HCT116 (cell line): ENCODE measurements around the gene PARP12. TPM values are rescaled to one million over a fixed set of nuclear protein-coding genes. Genes with fewer than 3 reads are reported as not detected.

Source experiments
- ATAC-seq: fragments of 200-7000 bp; cut with Tn5 transposase; 2 replicates; pipeline ENCODE4 v1.9.1; 2020; ENCODE audit warnings: mild to moderate bottlenecking, moderate library complexity
- BruUV-seq: library from RNA; stranded (reverse); fragments of 400-500 nt; replicated peaks from 2 replicates; lab custom pipeline; 2021; lab: Mats Ljungman, UMichigan
- CTCF ChIA-PET: fragments of 300-600 bp; sonication (Branson Sonifier 250); formaldehyde crosslinking; loops from one replicate; lab custom pipeline; 2021; ENCODE audit warnings: antibody characterized with exemption; lab: Charles Lee
- POLR2A ChIA-PET: fragments of 300-600, 350-600 bp; sonication (Branson Sonifier 250); formaldehyde crosslinking; loops from one replicate; lab custom pipeline; 2021; ENCODE audit warnings: antibody characterized with exemption; lab: Charles Lee
- RAD21 ChIA-PET, 2 experiments: fragments of 300-600 bp; sonication (Branson Sonifier 250); formaldehyde crosslinking; loops; one replicate each; lab custom pipeline; 2023; ENCODE audit warnings: low total read pairs in 2 of 2; ENCODE audit not compliant: uncharacterized antibody in 2 of 2, unreplicated experiment in 2 of 2, low non-redundant PET in 1 of 2; lab: Charles Lee
- DNase-seq: peaks from one replicate; pipeline ENCODE4 v3.0.0-alpha.2; 2010; ENCODE audit warnings: low read depth, low spot score
- H2AFZ ChIP-seq: fragments of 200-600 bp; shearing (Covaris generic), sonication (generic); 2 replicates; pipeline ENCODE4 v1.6.1; 2017; ENCODE audit warnings: low read depth, mixed run types, mixed read lengths, antibody characterized with exemption, low read length; ENCODE audit not compliant: poor library complexity, severe bottlenecking
- H3K27ac ChIP-seq: 2 replicates; pipeline ENCODE4 v1.5.1; 2012; ENCODE audit warnings: low read depth, low read length
- H3K27me3 ChIP-seq: fragments of 200-600 bp; sonication (generic); 2 replicates; pipeline ENCODE4 v1.6.1; 2016; ENCODE audit warnings: mixed run types, low read length, mixed read lengths; ENCODE audit not compliant: insufficient read depth
- H3K36me3 ChIP-seq, 2 experiments: fragments of 200-500 bp in 1 of 2; fragments of 200-600 bp in 1 of 2; sonication (Bioruptor generic) in 1 of 2; sonication (generic) in 1 of 2; 2 replicates each; pipeline versions ENCODE4 v1.5.1 to v1.6.1; 2014 to 2016; ENCODE audit warnings: low read length in 2 of 2, inconsistent platforms in 1 of 2, mixed read lengths in 1 of 2, mixed run types in 1 of 2; ENCODE audit not compliant: insufficient read depth in 2 of 2, control insufficient read depth in 1 of 2
- H3K4me1 ChIP-seq, 2 experiments: fragments of 200-600 bp in 1 of 2; sonication (generic) in 1 of 2; 2 replicates each; pipeline versions ENCODE4 v1.5.1 to v1.6.1; 2012 to 2017; ENCODE audit warnings: low read length in 2 of 2, inconsistent platforms in 1 of 2, mild to moderate bottlenecking in 1 of 2, mixed read lengths in 1 of 2, mixed run types in 1 of 2, moderate library complexity in 1 of 2; ENCODE audit not compliant: insufficient read depth in 2 of 2, control insufficient read depth in 1 of 2
- H3K4me2 ChIP-seq: fragments of 200-600 bp; sonication (generic); 2 replicates; pipeline ENCODE4 v1.6.1; 2017; ENCODE audit warnings: mixed run types, low read length, mixed read lengths
- H3K4me3 ChIP-seq, 2 experiments: fragments of 200-600 bp in 1 of 2; sonication (generic) in 1 of 2; replicated peaks in 1 of 2; 2 replicates each; pipeline ENCODE4 v1.5.1; 2011 to 2016; ENCODE audit warnings: low read length in 2 of 2, control low read depth in 1 of 2, low read depth in 1 of 2, mild to moderate bottlenecking in 1 of 2, mixed read lengths in 1 of 2, mixed run types in 1 of 2
- H3K79me2 ChIP-seq: fragments of 200-600 bp; sonication (generic); 2 replicates; pipeline ENCODE4 v1.6.1; 2017; ENCODE audit warnings: mild to moderate bottlenecking, mixed run types, low read length, moderate library complexity, mixed read lengths; ENCODE audit not compliant: insufficient read depth
- H3K9ac ChIP-seq: fragments of 200-600 bp; sonication (generic); 2 replicates; pipeline ENCODE4 v1.6.1; 2016; ENCODE audit warnings: low read length, mixed read lengths
- H3K9me2 ChIP-seq: fragments of 200-600 bp; sonication (generic), shearing (Covaris generic); 2 replicates; pipeline ENCODE4 v1.6.1; 2017; ENCODE audit warnings: mixed run types, mild to moderate bottlenecking, moderate library complexity; ENCODE audit not compliant: insufficient read depth
- H3K9me3 ChIP-seq, 2 experiments: fragments of 200-500 bp in 1 of 2; fragments of 200-600 bp in 1 of 2; sonication (Bioruptor generic) in 1 of 2; sonication (generic) in 1 of 2; 2 replicates each; pipeline ENCODE4 v1.6.1; 2014 to 2017; ENCODE audit warnings: low read length in 2 of 2, mixed read lengths in 2 of 2, inconsistent platforms in 1 of 2, low read depth in 1 of 2, mild to moderate bottlenecking in 1 of 2, mixed run types in 1 of 2, moderate library complexity in 1 of 2; ENCODE audit not compliant: control insufficient read depth in 1 of 2, insufficient read depth in 1 of 2
- H4K20me1 ChIP-seq: fragments of 200-600 bp; sonication (generic), shearing (Covaris generic); 2 replicates; pipeline ENCODE4 v1.6.1; 2017; ENCODE audit warnings: mixed run types, mild to moderate bottlenecking, moderate library complexity; ENCODE audit not compliant: insufficient read depth
- CTCF ChIP-seq, 3 experiments: fragments of 200-600 bp in 1 of 3; sonication (generic) in 1 of 3; IDR thresholded peaks in 2 of 3; conservative IDR thresholded peaks in 1 of 3; 2 replicates each; pipeline ENCODE4 v1.5.1; 2012 to 2017; ENCODE audit warnings: low read depth in 2 of 3, low read length in 2 of 3, antibody characterized with exemption in 1 of 3, borderline replicate concordance in 1 of 3, control low read depth in 1 of 3, mild to moderate bottlenecking in 1 of 3, mixed read lengths in 1 of 3, mixed run types in 1 of 3, moderate library complexity in 1 of 3; ENCODE audit not compliant: insufficient read depth in 1 of 3
- MAX ChIP-seq: IDR thresholded peaks from 2 replicates; pipeline ENCODE4 v1.6.1; 2012
- RAD21 ChIP-seq: IDR thresholded peaks from 2 replicates; pipeline ENCODE4 v1.6.1; 2012; ENCODE audit warnings: low read depth, mild to moderate bottlenecking
- SRF ChIP-seq: IDR thresholded peaks from 2 replicates; pipeline ENCODE4 v1.6.1; 2012; ENCODE audit warnings: low read depth
- ZBTB33 ChIP-seq: IDR thresholded peaks from 2 replicates; pipeline ENCODE4 v1.6.1; 2011; ENCODE audit warnings: mild to moderate bottlenecking, low read length, moderate library complexity; ENCODE audit not compliant: insufficient replicate concordance; ENCODE audit errors: extremely low read depth
- intact Hi-C: fragments of 100-400 bp; cut with micrococcal nuclease; formaldehyde crosslinking; loops from 2 replicates; pipeline ENCODE4 v1.10.0; 2022
- total RNA-seq: library from RNA; stranded (reverse); gene quantifications from one replicate; pipeline ENCODE4 v1.2.1, GENCODE V29; 2021; ENCODE audit not compliant: unreplicated experiment

The PARP12 gene
- total RNA-seq, 1 experiment from 2014 or later = 17.7 TPM

- POLR2A ChIA-PET = no interaction called here
Observed at GRCh38 chr7:140074780-140075179, 12.0 kb upstream of the PARP12 start.

More at GRCh38 chr7:140074780-140075179, 12.0 kb upstream of the PARP12 start:
- Histone ChIP-seq H3K9ac (no peak overlapping the region), H3K27me3 (no peaks in the 10 kb centered on the region), H2AFZ (no peak overlapping the region), H3K4me3 (no peak overlapping the region), H3K4me1 (peaks cover 0 to 7% of the 10 kb centered on the region in 2 experiments; a peak in 1 of 4 replicates), H3K36me3 (no peaks in the 10 kb centered on the region), H3K79me2 (no peaks in the 10 kb centered on the region), H3K9me3 (no peaks in the 10 kb centered on the region), H4K20me1 (no peaks in the 10 kb centered on the region), H3K9me2 (no peaks in the 10 kb centered on the region), H3K4me2 (no peak overlapping the region), H3K27ac (no peak overlapping the region)
- TF ChIP-seq SRF (no peak), MAX (no peak), CTCF (IDR thresholded peaks at IDR 0.05 in 2 of 3, conservative IDR thresholded peaks at IDR 0.05 in 1 of 3; ENCODE audit: borderline replicate concordance in 1 of 3, insufficient read depth in 1 of 3, low read depth in 2 of 3, low read length in 2 of 3) (no peak), ZBTB33 (no peak), RAD21 (no peak)
- intact Hi-C loops = no loop called here
- ChIA-PET RAD21 (no interaction called here), CTCF (no interaction called here)
- DNase-seq = no peak
- BruUV-seq = no TSS peak
- no peak for ATAC-seq
